Coronary artery (tissue), 2 donors: ENCODE results near the gene FRMD1.

Source experiments
- DNase-seq: peaks from one replicate; pipeline ENCODE4 v3.0.0-alpha.2; 2017; ENCODE audit warnings: low spot score
- H3K27ac ChIP-seq, 2 donors: fragments of 200-600 bp; sonication (generic); one replicate each; pipeline ENCODE4 v1.5.1; 2016 to 2019
- H3K4me3 ChIP-seq: fragments of 200-600 bp; sonication (generic); 2 replicates; pipeline ENCODE4 v1.5.1; 2016; ENCODE audit warnings: mild to moderate bottlenecking, moderate library complexity
- CTCF ChIP-seq: fragments of 200-600 bp; sonication (generic); IDR thresholded peaks from one replicate; pipeline ENCODE4 v1.5.1; 2019; ENCODE audit warnings: antibody characterized with exemption

The FRMD1 gene

GRCh38 chr6:168067081-168067759 lies 11.8 kb downstream of the FRMD1 start:
- TF ChIP-seq CTCF: no peak
- H3K27ac ChIP-seq: no peak overlapping the region
- no peak for DNase-seq
- H3K4me3 ChIP-seq: no peak overlapping the region

DNA sequence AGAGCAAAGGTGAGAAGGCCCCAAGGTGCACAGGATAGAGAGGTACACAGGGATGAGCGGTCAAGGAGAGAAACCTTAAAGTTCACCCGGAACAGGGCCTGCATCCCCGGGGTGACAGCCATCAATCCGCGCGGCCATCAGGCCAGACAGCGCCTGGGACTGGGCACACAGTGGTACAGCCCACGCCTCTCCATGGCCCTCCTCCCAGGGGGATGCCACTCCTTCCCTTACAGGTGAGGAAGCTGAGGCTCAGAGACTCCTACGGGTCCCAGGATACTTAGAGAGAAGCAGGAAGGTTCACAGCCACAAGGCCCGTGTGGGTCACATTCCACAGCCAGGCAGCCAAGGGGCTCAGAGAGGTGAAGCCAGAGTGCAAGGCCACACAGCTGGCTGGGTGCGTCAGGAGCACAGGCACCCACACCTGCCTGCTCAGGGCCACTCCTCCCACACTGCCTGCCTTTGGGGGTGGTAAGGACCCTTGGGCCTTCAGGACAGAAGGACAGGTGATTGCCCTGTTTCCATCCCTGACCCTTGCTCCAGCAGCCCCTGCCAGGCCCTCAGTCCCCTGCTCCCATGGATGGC lies 14.7 kb downstream of the FRMD1 start:
- Histone ChIP-seq H3K27ac (no peak overlapping the region), H3K4me3 (no peak overlapping the region)
- no peak for TF ChIP-seq CTCF
- DNase-seq: no peak

DNA sequence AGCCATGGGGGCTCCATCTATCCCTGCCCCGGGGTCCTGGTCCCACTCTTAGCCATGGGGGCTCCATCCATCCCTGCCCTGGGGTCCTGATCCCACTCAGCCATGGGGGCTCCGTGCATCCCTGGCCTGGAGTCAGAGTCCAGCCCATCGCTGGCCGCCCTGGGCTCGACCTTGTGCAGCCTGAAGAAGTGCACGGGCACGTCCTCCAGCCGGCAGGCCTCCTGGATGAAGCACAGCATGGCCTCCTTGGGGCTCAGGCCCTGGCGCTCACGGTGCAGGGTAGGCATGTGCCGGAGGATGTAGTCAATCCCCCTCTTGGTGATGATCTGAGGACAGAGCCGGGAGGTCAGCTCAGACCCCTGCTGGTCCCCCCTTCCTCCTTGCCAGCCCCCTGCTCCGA lies 15.6 kb downstream of the FRMD1 start:
- DNase-seq: no peak
- no peak overlapping the region for H3K27ac ChIP-seq
- TF ChIP-seq CTCF: no peak
- no peak overlapping the region for H3K4me3 ChIP-seq

- no peak for DNase-seq
- no peak overlapping the region for H3K27ac ChIP-seq
- no peak for TF ChIP-seq CTCF
- no peak overlapping the region for H3K4me3 ChIP-seq
Observed at GRCh38 chr6:168062346-168063289, 16.4 kb downstream of the FRMD1 start.

DNA sequence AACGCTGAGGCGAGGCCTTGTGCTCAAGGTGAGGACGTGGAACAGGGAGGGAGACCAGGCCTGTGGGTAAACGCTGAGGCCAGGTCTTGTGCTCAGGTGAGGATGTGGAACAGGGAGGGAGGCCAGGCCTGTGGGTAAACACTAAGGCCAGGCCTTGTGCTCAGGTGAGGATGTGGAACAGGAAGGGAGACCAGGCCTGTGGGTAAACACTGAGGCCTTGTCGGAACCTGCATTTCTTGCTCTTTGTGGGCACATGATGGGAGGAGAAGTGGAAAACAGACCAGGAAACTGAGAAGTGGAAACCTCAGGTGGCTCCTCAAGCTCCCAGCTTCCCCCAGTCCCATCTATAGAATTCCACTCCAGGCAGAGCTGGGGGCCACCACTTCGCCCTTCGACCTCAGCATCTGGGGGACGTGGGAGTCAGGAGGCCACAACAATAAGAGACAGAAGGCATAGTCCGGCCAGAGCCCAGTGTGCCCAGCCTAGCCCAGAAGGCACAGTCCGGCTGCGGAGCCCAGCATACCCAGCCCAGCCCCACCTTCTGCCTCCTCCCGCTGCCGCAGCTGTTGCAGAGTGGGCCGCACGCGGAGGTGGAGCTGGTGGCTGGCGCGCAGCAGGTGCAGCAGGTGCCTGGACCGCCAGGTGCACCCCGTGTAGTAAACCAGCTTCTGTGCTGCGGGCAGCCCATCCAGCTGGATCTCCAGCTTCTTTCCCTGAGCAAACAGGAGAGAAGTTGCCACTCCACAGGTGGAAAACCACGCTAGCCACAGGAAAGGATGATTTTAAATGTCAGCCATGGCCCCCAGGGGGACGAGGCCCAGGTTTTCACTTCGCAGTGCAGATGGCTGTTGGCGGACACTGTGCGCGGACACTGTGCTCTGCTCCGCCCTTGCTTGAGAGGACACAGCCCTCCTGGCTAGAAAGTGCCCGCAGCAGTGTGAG lies 17.5 kb downstream of the FRMD1 start:
- Histone ChIP-seq H3K27ac (no peak overlapping the region), H3K4me3 (no peak overlapping the region)
- no peak for DNase-seq
- TF ChIP-seq CTCF: no peak

DNA sequence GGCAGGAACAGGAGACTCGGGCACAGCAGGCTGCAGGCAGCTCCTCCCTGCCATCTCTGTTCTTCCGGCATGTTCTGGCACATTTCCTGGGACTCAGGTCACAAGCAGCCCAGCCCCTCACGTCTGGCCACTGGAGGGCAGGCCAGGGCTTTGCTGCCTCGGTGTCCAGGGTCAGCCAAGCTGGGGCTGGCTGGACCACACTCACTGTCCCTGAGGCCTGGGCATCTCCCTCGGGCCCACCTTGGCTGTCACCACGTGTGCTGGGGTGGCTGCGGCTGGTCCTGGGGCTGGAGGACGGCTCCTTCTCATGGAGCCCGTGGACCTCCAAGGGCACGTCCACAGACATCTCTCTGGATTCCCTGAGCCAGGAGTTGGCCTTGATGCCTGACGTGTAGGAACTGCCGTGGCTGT lies 18.5 kb downstream of the FRMD1 start:
- DNase-seq: no peak
- Histone ChIP-seq H3K27ac (no peak overlapping the region), H3K4me3 (no peak overlapping the region)
- peak; percentile 46 for TF ChIP-seq CTCF
